Duodenal mucosa (tissue), 2 donors: ENCODE data around the gene TACC2.

Source experiments
- H3K27ac ChIP-seq: one replicate; pipeline ENCODE4 v1.7.0; 2013; ENCODE audit warnings: low read depth, low read length
- H3K27me3 ChIP-seq, 2 donors: one replicate each; pipeline ENCODE4 v1.7.0; 2013; ENCODE audit warnings: low read length in 2 of 2, control low read depth in 1 of 2; ENCODE audit not compliant: insufficient read depth in 2 of 2, control insufficient read depth in 1 of 2
- H3K36me3 ChIP-seq, 2 donors: one replicate each; pipeline ENCODE4 v1.7.0; 2013; ENCODE audit warnings: low read length in 2 of 2, control low read depth in 1 of 2; ENCODE audit not compliant: insufficient read depth in 2 of 2, control insufficient read depth in 1 of 2
- H3K4me1 ChIP-seq, 2 donors: one replicate each; pipeline ENCODE4 v1.7.0; 2013; ENCODE audit warnings: low read length in 2 of 2, control low read depth in 1 of 2; ENCODE audit not compliant: insufficient read depth in 2 of 2, control insufficient read depth in 1 of 2
- H3K4me3 ChIP-seq, 2 donors: one replicate each; pipeline ENCODE4 v1.7.0; 2013; ENCODE audit warnings: low read length in 2 of 2, low read depth in 1 of 2
- H3K9ac ChIP-seq, 2 donors: one replicate each; pipeline ENCODE4 v1.7.0; 2013; ENCODE audit warnings: low read length in 2 of 2, low read depth in 1 of 2
- H3K9me3 ChIP-seq, 2 donors: one replicate each; pipeline ENCODE4 v1.7.0; 2013; ENCODE audit warnings: low read length in 2 of 2, control low read depth in 1 of 2; ENCODE audit not compliant: control insufficient read depth in 1 of 2

TACC2 gene

DNA sequence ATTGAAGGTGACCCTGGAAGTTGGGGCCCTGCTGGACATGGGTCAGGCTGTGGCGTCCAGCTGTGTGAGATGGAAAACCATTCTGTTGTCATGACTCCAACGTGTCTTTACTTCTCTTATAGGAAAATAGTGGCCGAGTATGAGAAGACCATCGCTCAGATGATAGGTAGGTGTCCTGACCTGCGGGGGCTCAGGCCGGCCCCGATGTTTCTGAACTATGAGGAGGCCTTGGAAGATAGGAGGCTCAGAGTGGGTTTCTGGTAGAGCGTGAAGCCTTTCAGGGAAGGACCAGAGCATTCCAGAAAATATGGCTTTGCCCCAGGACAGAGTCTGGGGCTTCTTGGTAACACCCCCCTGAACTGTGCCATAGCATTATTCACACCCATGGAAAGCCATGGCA, 252.9 kb downstream of the TACC2 start:
- H3K27me3 ChIP-seq, result no peaks in the 10 kb centered on the region
- no peaks in the 10 kb centered on the region for H3K9me3 ChIP-seq
- peaks cover 9 to 10% of the 10 kb centered on the region in 2 donors for H3K4me1 ChIP-seq
- H3K9ac ChIP-seq, result no peak overlapping the region
- no peak overlapping the region for H3K27ac ChIP-seq
- peaks cover 20 to 51% of the 10 kb centered on the region in 2 donors for H3K36me3 ChIP-seq
- H3K4me3 ChIP-seq, result no peak overlapping the region

DNA sequence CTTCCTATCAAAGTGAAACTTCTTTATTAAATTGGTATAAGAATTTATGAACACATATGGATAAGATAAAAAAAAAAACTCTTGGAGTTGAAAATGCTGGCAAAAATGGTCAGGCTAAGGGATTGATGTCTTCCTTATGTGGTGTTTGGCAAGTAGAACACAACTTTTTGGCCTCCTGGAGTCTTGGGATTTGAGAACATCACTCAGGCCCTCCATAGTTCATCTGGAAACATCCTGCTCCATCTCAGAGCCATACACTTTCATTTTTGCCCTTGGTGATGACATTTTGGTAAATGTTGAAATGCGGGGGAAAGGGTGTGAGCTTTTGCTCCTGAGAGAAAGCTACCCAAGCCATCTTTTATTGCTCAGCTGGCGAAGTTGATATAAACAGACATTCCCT, 254.6 kb downstream of the TACC2 start:
- H3K36me3 ChIP-seq, result peaks cover 13 to 52% of the 10 kb centered on the region in 2 donors
- no peak overlapping the region for H3K9ac ChIP-seq
- no peaks in the 10 kb centered on the region for H3K9me3 ChIP-seq
- H3K4me1 ChIP-seq, result no peaks in the 10 kb centered on the region
- H3K27ac ChIP-seq, result no peak overlapping the region
- H3K27me3 ChIP-seq, result no peaks in the 10 kb centered on the region
- H3K4me3 ChIP-seq, result no peak overlapping the region

DNA sequence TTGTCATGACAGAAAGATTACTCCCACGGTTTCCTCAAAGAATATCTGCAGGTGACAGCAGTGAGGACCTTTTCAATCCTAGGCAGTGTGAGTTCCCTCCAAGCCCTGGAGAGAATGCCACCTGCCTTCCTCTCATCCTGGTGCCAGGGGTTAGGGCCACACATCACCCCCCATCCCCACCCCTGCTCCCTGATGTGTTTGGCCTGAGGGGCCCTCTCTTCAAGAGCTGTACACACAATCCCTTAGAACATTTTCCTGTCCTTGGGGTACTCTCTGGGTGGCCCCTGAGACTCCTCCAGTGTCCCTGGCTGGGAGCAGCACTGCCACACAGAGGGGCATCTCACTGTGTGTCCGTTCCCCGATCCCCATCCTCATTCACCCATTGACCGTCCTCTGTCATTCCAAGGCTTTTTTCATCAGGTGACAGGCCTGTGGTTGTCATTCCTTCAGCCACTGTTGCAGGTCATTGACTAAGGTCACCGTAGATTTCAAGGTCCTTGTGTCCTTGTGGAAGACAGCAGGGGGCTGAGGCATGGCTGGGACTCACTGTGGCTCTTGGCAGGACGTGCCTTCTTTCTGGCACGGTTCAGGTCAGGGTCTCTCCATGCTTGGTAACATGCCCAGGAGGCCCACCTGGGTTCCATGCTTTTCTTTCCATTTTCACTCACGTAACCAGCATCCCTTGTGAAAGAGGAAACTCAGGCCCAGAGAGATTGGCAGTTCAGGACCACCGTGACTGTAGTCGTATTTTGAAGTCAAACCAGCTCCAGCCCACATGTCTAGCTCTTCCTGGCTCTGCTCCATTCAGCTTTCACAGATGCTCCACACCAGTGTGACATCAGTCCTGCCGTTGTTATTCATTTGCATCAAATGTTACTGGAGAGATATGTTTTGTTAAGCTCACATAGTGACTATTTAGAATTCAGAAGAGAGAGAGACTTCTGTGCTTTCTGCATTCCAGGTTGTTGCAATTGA, 255.3 kb downstream of the TACC2 start:
- H3K36me3 ChIP-seq, result peaks cover 13 to 57% of the 10 kb centered on the region in 2 donors
- no peak overlapping the region for H3K9ac ChIP-seq
- H3K27ac ChIP-seq, result no peak overlapping the region
- H3K27me3 ChIP-seq, result no peaks in the 10 kb centered on the region
- H3K9me3 ChIP-seq, result no peaks in the 10 kb centered on the region
- no peaks in the 10 kb centered on the region for H3K4me1 ChIP-seq
- H3K4me3 ChIP-seq, result no peak overlapping the region

DNA sequence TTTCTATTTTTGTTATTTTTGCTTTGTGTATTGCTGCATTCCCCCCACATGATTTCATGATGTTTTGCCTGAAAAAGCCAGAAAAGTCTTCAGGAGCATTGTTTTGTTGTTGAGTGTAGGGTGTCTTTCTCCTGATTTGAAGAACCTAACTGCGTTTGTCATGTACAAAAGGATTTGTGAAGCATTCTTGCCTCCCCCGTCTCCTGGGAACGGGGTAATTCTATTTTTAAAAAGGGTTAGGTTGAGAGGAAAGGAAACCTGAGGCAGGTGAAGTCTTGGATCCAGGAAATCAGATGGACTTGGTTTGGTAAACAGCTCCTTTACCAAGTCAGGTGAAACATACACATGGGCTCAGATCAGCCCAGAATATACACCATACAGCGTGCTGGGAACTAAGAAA, 256.2 kb downstream of the TACC2 start:
- Histone ChIP-seq H3K27me3 (no peaks in the 10 kb centered on the region), H3K36me3 (peaks cover 6 to 55% of the 10 kb centered on the region in 2 donors), H3K4me1 (no peaks in the 10 kb centered on the region), H3K27ac (no peak overlapping the region), H3K4me3 (no peak overlapping the region), H3K9ac (no peak overlapping the region), H3K9me3 (no peaks in the 10 kb centered on the region)

DNA sequence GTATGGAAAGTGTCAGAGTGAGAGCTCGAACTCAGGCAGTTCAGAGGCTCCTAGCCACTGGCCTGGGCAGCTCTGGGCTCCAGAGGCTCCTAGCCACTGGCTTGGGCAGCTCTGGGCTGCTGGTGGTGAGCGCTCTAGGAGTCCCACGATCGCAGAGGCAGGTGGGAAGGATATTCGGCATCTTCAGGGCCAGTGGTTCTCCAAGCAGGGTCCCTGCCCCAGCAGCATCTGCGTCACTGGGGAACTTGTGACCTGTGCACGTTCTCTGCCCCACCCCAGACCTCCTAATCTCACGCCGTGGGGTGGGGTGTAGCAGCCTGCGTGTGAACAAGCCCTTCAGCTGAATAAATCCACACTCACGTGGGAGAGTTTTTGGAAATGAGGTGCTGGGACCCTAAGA, 256.9 kb downstream of the TACC2 start:
- no peak overlapping the region for H3K9ac ChIP-seq
- H3K9me3 ChIP-seq, result no peaks in the 10 kb centered on the region
- no peaks in the 10 kb centered on the region for H3K4me1 ChIP-seq
- H3K27me3 ChIP-seq, result no peaks in the 10 kb centered on the region
- no peak overlapping the region for H3K4me3 ChIP-seq
- peaks cover 6 to 47% of the 10 kb centered on the region in 2 donors for H3K36me3 ChIP-seq
- H3K27ac ChIP-seq, result no peak overlapping the region

DNA sequence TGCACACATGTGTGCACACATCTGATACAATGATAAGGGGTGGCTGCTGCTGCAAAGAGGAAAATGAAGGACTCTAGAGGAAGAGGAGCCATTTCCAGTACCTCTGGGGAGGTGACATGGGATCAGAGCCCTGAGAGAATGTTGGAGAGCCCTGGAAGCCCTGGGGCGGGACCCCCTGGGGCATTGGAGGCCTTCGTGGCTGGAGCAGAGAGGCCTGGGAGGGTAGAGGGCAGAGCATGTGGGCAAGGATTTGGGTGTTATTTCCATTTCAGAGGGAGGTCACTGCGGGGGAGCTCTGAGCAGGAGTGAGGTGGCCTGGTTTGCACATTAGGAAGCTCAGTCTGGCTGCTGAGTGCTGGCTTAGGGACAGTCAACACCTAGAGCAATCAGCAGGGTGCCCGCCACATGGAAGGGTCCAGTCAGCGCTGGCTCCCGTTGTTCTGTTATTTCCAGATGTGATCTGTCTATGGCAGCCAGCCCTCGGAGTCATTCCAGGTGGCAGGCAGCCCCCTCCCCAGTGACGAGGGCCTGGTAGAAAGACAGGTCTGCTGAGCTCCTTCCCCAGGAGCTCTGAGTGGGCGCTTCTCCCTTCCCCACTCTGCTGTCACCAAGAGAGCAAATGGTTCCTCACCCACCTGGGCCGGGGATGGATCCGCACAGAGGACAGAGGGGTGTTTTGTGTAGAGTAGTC, 258.0 kb downstream of the TACC2 start:
- Histone ChIP-seq H3K4me3 (no peak overlapping the region), H3K36me3 (peaks cover 1 to 38% of the 10 kb centered on the region in 2 donors), H3K27ac (no peak overlapping the region), H3K9ac (no peak overlapping the region), H3K9me3 (no peaks in the 10 kb centered on the region), H3K27me3 (no peaks in the 10 kb centered on the region), H3K4me1 (no peaks in the 10 kb centered on the region)

DNA sequence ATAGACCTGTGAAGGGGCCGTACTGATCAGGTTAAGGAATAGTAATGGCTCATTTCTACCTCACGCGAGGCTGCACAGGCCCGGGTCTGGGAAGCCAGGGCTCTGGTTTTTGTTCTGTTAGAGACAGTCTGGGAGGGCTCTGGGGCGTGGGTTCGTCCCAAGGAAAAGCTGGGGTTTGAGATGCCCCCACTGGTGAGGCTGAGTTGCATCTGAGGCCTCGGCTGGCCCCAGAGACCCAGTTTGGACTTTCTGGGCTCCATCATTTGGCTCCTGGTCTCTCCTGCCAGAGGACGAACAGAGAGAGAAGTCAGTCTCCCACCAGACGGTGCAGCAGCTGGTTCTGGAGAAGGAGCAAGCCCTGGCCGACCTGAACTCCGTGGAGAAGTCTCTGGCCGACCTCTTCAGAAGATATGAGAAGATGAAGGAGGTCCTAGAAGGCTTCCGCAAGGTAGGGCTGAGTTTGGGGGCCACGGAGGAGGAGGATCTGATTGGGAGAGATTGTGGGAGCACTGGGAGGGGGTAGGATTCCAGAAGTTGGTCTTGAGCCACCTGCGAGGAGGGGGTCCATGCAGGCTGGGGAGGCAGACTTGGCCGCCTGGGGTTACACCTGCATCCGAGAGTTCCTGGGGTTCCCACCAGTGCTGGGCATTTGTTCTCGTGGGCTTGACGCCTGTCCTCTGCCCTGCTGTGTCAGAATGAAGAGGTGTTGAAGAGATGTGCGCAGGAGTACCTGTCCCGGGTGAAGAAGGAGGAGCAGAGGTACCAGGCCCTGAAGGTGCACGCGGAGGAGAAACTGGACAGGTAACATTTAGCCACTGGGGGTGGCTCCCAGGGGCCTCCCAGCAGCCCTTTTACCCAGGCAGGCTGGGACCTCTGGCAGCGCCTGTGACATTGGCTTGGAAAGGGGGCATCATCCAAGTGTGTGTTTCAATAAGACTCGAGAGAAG, 259.7 kb downstream of the TACC2 start:
- Histone ChIP-seq H3K36me3 (peaks cover 0 to 44% of the 10 kb centered on the region in 2 donors), H3K27ac (no peak overlapping the region), H3K4me1 (no peaks in the 10 kb centered on the region), H3K27me3 (no peaks in the 10 kb centered on the region), H3K9me3 (no peaks in the 10 kb centered on the region), H3K4me3 (no peak overlapping the region), H3K9ac (no peak overlapping the region)

DNA sequence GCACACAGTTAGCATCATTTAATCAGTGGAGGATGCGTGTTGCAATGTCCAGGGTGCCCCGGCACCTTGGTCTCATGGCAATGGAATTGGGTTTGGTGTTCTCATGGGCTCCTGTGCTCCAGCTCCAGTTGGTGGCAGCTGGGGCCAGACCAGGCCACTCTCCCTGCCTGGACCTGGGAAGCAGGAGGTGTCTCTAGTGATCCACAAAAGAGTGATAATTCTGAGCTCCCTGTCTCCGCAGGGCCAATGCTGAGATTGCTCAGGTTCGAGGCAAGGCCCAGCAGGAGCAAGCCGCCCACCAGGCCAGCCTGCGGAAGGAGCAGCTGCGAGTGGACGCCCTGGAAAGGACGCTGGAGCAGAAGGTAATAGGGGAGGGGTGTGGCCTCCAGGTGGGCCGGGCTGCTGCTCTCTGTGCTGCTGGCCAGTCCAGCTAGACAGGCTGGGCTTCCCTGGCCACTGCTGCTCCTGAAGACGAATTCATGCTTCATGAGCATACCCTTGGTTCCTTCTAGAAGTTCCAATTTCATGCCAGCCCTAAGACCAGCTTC, 260.4 kb downstream of the TACC2 start:
- H3K9me3 ChIP-seq, result no peaks in the 10 kb centered on the region
- peaks cover 0 to 45% of the 10 kb centered on the region in 2 donors for H3K36me3 ChIP-seq
- H3K27ac ChIP-seq, result no peak overlapping the region
- H3K9ac ChIP-seq, result no peak overlapping the region
- H3K4me1 ChIP-seq, result no peaks in the 10 kb centered on the region
- H3K27me3 ChIP-seq, result no peaks in the 10 kb centered on the region
- no peak overlapping the region for H3K4me3 ChIP-seq

DNA sequence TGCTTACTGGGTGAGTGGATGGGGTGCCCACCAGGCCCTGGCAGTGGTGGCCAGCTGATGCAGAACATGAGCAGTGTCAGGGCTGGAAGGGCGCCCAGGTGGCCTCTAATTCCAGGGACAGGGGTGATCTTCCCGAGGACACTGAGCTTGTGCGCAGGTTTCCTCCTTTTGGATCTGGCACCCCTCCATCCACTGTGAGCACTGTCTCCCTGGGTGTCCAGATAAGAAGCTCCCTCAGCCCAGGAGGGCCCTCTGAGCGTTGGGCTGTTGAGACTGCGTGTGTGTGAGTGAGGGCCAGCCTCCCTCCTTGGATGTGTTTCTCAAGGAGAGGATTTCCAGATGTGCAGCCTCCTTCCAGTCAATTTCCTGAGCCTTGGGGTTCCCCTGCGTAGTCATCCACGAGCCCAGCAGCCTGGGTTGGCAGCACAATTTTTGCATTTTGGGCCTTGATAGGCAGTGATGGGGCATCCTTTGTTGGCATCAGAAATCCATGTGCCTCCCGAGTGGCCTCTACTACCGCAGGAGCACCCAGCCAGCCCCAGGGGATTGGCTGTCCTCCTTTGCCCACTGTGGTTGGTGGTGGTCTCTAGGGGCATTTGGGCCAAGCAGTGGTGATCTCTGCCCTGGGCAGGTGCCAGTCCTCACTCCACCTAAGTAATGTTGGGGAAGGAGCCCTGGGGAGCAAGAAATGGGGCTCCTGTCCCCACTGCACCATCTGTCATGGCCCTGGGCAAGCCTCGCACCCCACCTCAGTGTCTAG, 261.2 kb downstream of the TACC2 start:
- Histone ChIP-seq H3K27me3 (no peaks in the 10 kb centered on the region), H3K27ac (no peak overlapping the region), H3K9me3 (no peaks in the 10 kb centered on the region), H3K4me1 (no peaks in the 10 kb centered on the region), H3K36me3 (peaks cover 0 to 44% of the 10 kb centered on the region in 2 donors), H3K9ac (no peak overlapping the region), H3K4me3 (no peak overlapping the region)
